SK-N-SH (cell line): ENCODE data around the gene CALU. TPM values are rescaled to one million over a fixed set of nuclear protein-coding genes. Genes with fewer than 3 reads are reported as not detected.

ENCODE experiments used
- CTCF ChIA-PET: fragments of 300-600, 350-600 bp; formaldehyde crosslinking; extraction: SDS; loops from one replicate; lab custom pipeline; 2021; lab: Yijun Ruan, JAX
- POLR2A ChIA-PET: fragments of 350-600 bp; sonication (Branson Sonifier 250); formaldehyde crosslinking; extraction: SDS; loops from one replicate; lab custom pipeline; 2020; ENCODE audit warnings: antibody characterized with exemption, inconsistent platforms; lab: Yijun Ruan, JAX
- DNase-seq: peaks from one replicate; pipeline ENCODE4 v3.0.0; 2012
- H2AFZ ChIP-seq: fragments of 200-600 bp; sonication (generic); 2 replicates; pipeline ENCODE4 v1.8.1; 2016; ENCODE audit warnings: antibody characterized with exemption, mild to moderate bottlenecking, low read depth
- H3F3A ChIP-seq: fragments of 200-600 bp; sonication (generic); replicated peaks from 2 replicates; pipeline ENCODE3; 2016; ENCODE audit warnings: antibody characterized with exemption, mild to moderate bottlenecking; ENCODE audit not compliant: insufficient read depth
- H3K27ac ChIP-seq, 2 experiments: fragments of 200-500 bp in 1 of 2; fragments of 200-600 bp in 1 of 2; sonication (Bioruptor generic) in 1 of 2; sonication (generic), shearing (Covaris generic) in 1 of 2; 2 replicates each; pipeline versions ENCODE4 v1.5.1 to v1.6.1; 2014 to 2016; ENCODE audit warnings: low read depth in 2 of 2, inconsistent platforms in 1 of 2, low read length in 1 of 2, mild to moderate bottlenecking in 1 of 2, mixed read lengths in 1 of 2
- H3K27me3 ChIP-seq: fragments of 200-600 bp; sonication (generic), shearing (Covaris generic); 2 replicates; pipeline ENCODE4 v1.6.1; 2016; ENCODE audit warnings: mixed run types; ENCODE audit not compliant: insufficient read depth
- H3K36me3 ChIP-seq, 2 experiments: fragments of 200-500 bp in 1 of 2; fragments of 200-600 bp in 1 of 2; sonication (Bioruptor generic) in 1 of 2; sonication (generic) in 1 of 2; replicated peaks in 1 of 2; 2 replicates each; pipeline versions ENCODE3 to v1.5.1; 2014 to 2016; ENCODE audit warnings: low read length in 1 of 2, mild to moderate bottlenecking in 1 of 2; ENCODE audit not compliant: insufficient read depth in 2 of 2, control insufficient read depth in 1 of 2
- H3K4me1 ChIP-seq, 2 experiments: fragments of 200-500 bp in 1 of 2; fragments of 200-600 bp in 1 of 2; sonication (Bioruptor generic) in 1 of 2; sonication (generic), shearing (Covaris generic) in 1 of 2; 2 replicates each; pipeline versions ENCODE4 v1.5.1 to v1.6.1; 2014 to 2016; ENCODE audit warnings: low read depth in 1 of 2, low read length in 1 of 2, mixed run types in 1 of 2; ENCODE audit not compliant: insufficient read depth in 2 of 2, control insufficient read depth in 1 of 2
- H3K4me2 ChIP-seq: fragments of 200-600 bp; sonication (generic), shearing (Covaris generic); 2 replicates; pipeline ENCODE4 v1.6.1; 2017; ENCODE audit warnings: mixed run types
- H3K4me3 ChIP-seq, 2 experiments: fragments of 200-500 bp in 1 of 2; fragments of 200-600 bp in 1 of 2; sonication (Bioruptor generic) in 1 of 2; sonication (generic), shearing (Covaris generic) in 1 of 2; 2 replicates each; pipeline versions ENCODE4 v1.5.1 to v1.8.1; 2014 to 2016; ENCODE audit warnings: low read depth in 2 of 2, inconsistent platforms in 1 of 2, low read length in 1 of 2, mild to moderate bottlenecking in 1 of 2, mixed read lengths in 1 of 2, moderate library complexity in 1 of 2
- H3K79me2 ChIP-seq: fragments of 200-600 bp; sonication (generic); 2 replicates; pipeline ENCODE4 v1.8.1; 2017; ENCODE audit warnings: mild to moderate bottlenecking; ENCODE audit not compliant: insufficient read depth
- H3K9ac ChIP-seq: fragments of 200-600 bp; sonication (generic); 2 replicates; pipeline ENCODE4 v1.6.1; 2017; ENCODE audit warnings: mixed run types
- H3K9me2 ChIP-seq: fragments of 200-600 bp; sonication (generic); 2 replicates; pipeline ENCODE4 v1.6.1; 2017; ENCODE audit warnings: mixed run types
- H3K9me3 ChIP-seq: fragments of 200-600 bp; sonication (generic); 2 replicates; pipeline ENCODE4 v1.6.1; 2017; ENCODE audit warnings: mixed run types, mild to moderate bottlenecking, moderate library complexity
- H4K20me1 ChIP-seq: fragments of 200-600 bp; sonication (generic); 2 replicates; pipeline ENCODE4 v1.6.1; 2017; ENCODE audit warnings: mild to moderate bottlenecking, mixed run types; ENCODE audit not compliant: insufficient read depth
- CHD2 ChIP-seq: fragments of 150-350 bp; IDR thresholded peaks from 2 replicates; pipeline ENCODE4 v1.6.1; 2018; ENCODE audit warnings: low read length; ENCODE audit not compliant: partially characterized antibody
- EP300 ChIP-seq, 2 experiments: IDR thresholded peaks; 2 replicates each; pipeline versions ENCODE4 v1.4.0 to v1.6.1; 2012; ENCODE audit warnings: borderline replicate concordance in 1 of 2, low read depth in 1 of 2, low read length in 1 of 2
- EZH2phosphoT487 ChIP-seq: fragments of 200-600 bp; sonication (generic); IDR thresholded peaks from 2 replicates; pipeline ENCODE4 v1.6.1; 2017; ENCODE audit warnings: low read depth, mixed run types, mild to moderate bottlenecking, antibody characterized with exemption, moderate library complexity, borderline replicate concordance
- GATA2 ChIP-seq: sonication (generic); formaldehyde crosslinking; IDR thresholded peaks from 2 replicates; pipeline ENCODE4 v1.5.0; 2020; ENCODE audit warnings: mild to moderate bottlenecking, missing genetic modification reagents
- NFIC ChIP-seq: IDR thresholded peaks from 2 replicates; pipeline ENCODE4 v1.4.0; 2012; ENCODE audit warnings: borderline replicate concordance
- POLR2AphosphoS5 ChIP-seq: IDR thresholded peaks from 2 replicates; pipeline ENCODE4 v1.6.1; 2012; ENCODE audit warnings: low read depth, low read length
- RCOR1 ChIP-seq: fragments of 150-350 bp; IDR thresholded peaks from 2 replicates; pipeline ENCODE4 v1.6.1; 2017; ENCODE audit warnings: antibody characterized with exemption, low read length
- SIN3A ChIP-seq: IDR thresholded peaks from 2 replicates; pipeline ENCODE4 v1.6.1; 2012; ENCODE audit warnings: low read depth, mild to moderate bottlenecking, low read length, moderate library complexity, borderline replicate concordance
- TCF12 ChIP-seq: IDR thresholded peaks from 2 replicates; pipeline ENCODE4 v1.4.0; 2012
- WGBS: methylation state at CpG from one replicate; pipeline ENCODE4 v1.1.6; 2017; ENCODE audit warnings: low lambda C conversion rate; 5-methylcytosine and 5-hydroxymethylcytosine counted together
- polyA plus RNA-seq, 3 experiments: library from polyadenylated mRNA; depleted of rRNA; stranded (reverse); fragments of >200 nt; gene quantifications; 2 replicates each; pipeline ENCODE4 v1.2.3, GENCODE V29; 2012
- TF ChIP-seq, protein P1 (sequence below): IDR thresholded peaks from 2 replicates; pipeline ENCODE4 v1.4.0; 2012; ENCODE audit warnings: low read depth
- TF ChIP-seq, protein P2 (sequence below): IDR thresholded peaks from 2 replicates; pipeline ENCODE4; 2012
- TF ChIP-seq, protein P3 (sequence below): IDR thresholded peaks from 2 replicates; pipeline ENCODE4 v1.4.0; 2012; ENCODE audit warnings: low read depth, borderline replicate concordance
- TF ChIP-seq, protein P4 (sequence below): IDR thresholded peaks from 2 replicates; pipeline ENCODE4 v1.4.0; 2012; ENCODE audit warnings: low read depth, borderline replicate concordance
- TF ChIP-seq, protein P5 (sequence below): fragments of 150-350 bp; IDR thresholded peaks from 2 replicates; pipeline ENCODE4 v1.6.1; 2017; ENCODE audit warnings: antibody characterized with exemption, low read length, low read depth, borderline replicate concordance

Gene CALU
- polyA plus RNA-seq, 1 of the 3 experiments (the other 2 are of a cell fraction) = 195 TPM

DNA sequence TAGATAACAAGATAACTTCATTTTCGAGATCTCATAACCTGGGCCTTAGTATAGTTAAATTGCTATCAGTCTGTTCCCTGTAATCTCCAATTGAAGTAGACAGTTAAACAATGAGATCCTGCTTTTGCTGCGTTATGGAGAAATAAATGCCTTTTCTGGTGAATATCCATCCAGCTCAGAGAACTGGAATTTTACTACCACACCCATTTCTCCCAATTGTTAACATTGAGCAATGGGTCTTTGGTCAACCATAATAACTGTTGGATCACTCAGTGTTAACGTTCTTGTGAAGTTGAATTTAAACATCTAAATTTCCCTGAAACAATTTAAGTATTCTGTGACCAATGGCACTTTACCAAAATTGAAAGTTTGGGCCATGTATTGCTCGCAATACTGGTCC is 3.0 kb downstream of the CALU start:
- WGBS = 69% methylated on average over 4 of the region's 4 CpGs
- H3K79me2 ChIP-seq = peaks cover 81% of the 10 kb centered on the region
- H3K9me3 ChIP-seq = no peaks in the 10 kb centered on the region
- peak overlapping the region in 1 of 2 experiments; percentile 4; a peak in 1 of 4 replicates for H3K4me3 ChIP-seq
- H3K9ac ChIP-seq = no peak overlapping the region
- no peaks in the 10 kb centered on the region for H3K27me3 ChIP-seq
- DNase-seq = no peak
- no peak overlapping the region for H2AFZ ChIP-seq
- peak overlapping the region; percentile 82 for H3K4me2 ChIP-seq
- POLR2A ChIA-PET = interaction anchor here (1.6 kb wide), 1 partner anchor 49 kb away, joined by 4 read pairs; the partner anchor contains the start of gene CCDC136
- peaks cover 37% of the 10 kb centered on the region for H3F3A ChIP-seq
- H3K27ac ChIP-seq = peak overlapping the region in 1 of 2 experiments; percentile 0; a peak in 1 of 4 replicates
- peaks cover 75% of the 10 kb centered on the region for H4K20me1 ChIP-seq
- CTCF ChIA-PET = interaction anchor here (1.3 to 5.1 kb wide), 5 partner anchors 13 to 359 kb away, joined by 3 to 31 read pairs (median 4); partner anchors contain the start of gene GARIN1A
- H3K9me2 ChIP-seq = no peaks in the 10 kb centered on the region
- H3K36me3 ChIP-seq = peaks cover 0 to 35% of the 10 kb centered on the region in 2 experiments
- H3K4me1 ChIP-seq = peaks cover 18 to 28% of the 10 kb centered on the region in 2 experiments; a peak in 3 of 4 replicates
- TF ChIP-seq RCOR1 (no peak), SIN3A (no peak), EZH2phosphoT487 (no peak), POLR2AphosphoS5 (no peak), EP300 (IDR thresholded peaks at IDR 0.05; ENCODE audit: borderline replicate concordance in 1 of 2, low read depth in 1 of 2, low read length in 1 of 2) (no peak), GATA2 (CRISPR knock-in tag) (no peak), CHD2 (no peak), TCF12 (peak; percentile 49; the same call in 1 of the 2 replicates), NFIC (no peak)
- TF ChIP-seq, protein P1, sequence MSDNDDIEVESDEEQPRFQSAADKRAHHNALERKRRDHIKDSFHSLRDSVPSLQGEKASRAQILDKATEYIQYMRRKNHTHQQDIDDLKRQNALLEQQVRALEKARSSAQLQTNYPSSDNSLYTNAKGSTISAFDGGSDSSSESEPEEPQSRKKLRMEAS = no peak
- TF ChIP-seq, protein P2, sequence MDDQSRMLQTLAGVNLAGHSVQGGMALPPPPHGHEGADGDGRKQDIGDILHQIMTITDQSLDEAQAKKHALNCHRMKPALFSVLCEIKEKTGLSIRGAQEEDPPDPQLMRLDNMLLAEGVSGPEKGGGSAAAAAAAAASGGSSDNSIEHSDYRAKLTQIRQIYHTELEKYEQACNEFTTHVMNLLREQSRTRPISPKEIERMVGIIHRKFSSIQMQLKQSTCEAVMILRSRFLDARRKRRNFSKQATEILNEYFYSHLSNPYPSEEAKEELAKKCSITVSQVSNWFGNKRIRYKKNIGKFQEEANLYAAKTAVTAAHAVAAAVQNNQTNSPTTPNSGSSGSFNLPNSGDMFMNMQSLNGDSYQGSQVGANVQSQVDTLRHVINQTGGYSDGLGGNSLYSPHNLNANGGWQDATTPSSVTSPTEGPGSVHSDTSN = peak; percentile 34; the same call in 1 of the 2 replicates
- TF ChIP-seq, protein P3, sequence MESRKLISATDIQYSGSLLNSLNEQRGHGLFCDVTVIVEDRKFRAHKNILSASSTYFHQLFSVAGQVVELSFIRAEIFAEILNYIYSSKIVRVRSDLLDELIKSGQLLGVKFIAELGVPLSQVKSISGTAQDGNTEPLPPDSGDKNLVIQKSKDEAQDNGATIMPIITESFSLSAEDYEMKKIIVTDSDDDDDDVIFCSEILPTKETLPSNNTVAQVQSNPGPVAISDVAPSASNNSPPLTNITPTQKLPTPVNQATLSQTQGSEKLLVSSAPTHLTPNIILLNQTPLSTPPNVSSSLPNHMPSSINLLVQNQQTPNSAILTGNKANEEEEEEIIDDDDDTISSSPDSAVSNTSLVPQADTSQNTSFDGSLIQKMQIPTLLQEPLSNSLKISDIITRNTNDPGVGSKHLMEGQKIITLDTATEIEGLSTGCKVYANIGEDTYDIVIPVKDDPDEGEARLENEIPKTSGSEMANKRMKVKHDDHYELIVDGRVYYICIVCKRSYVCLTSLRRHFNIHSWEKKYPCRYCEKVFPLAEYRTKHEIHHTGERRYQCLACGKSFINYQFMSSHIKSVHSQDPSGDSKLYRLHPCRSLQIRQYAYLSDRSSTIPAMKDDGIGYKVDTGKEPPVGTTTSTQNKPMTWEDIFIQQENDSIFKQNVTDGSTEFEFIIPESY = no peak
- TF ChIP-seq, protein P4, sequence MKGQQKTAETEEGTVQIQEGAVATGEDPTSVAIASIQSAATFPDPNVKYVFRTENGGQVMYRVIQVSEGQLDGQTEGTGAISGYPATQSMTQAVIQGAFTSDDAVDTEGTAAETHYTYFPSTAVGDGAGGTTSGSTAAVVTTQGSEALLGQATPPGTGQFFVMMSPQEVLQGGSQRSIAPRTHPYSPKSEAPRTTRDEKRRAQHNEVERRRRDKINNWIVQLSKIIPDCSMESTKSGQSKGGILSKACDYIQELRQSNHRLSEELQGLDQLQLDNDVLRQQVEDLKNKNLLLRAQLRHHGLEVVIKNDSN = no peak
- TF ChIP-seq, protein P5, sequence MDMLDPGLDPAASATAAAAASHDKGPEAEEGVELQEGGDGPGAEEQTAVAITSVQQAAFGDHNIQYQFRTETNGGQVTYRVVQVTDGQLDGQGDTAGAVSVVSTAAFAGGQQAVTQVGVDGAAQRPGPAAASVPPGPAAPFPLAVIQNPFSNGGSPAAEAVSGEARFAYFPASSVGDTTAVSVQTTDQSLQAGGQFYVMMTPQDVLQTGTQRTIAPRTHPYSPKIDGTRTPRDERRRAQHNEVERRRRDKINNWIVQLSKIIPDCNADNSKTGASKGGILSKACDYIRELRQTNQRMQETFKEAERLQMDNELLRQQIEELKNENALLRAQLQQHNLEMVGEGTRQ = no peak
